NCI-H524 (cell line): ENCODE measurements around the gene ACTN2.

Experiments used
- DNase-seq, 2 experiments: peaks; one replicate each; lab custom pipeline; 2025; lab: John Stamatoyannopoulos, UW

The ACTN2 gene

DNA sequence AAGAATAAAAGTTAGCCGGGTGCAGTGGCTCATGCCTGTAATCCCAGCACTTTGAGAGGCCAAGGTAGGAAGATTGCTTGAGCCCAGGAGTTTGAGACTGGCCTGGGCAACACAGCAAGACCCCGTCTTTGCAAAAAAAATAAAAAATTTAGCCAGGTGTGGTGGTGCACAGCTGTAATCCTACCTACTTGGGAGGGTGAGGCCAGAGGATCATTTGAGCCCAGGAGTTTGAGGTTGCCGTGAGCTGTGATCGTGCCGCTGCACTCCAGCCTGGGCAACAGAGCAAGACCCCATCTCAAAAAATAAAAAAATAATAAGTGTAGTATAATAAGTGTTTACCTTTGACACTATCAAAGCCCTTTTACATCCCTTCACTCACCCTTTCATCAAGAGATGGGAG is 5.0 kb downstream of the ACTN2 start:
- DNase-seq: no peak

DNA sequence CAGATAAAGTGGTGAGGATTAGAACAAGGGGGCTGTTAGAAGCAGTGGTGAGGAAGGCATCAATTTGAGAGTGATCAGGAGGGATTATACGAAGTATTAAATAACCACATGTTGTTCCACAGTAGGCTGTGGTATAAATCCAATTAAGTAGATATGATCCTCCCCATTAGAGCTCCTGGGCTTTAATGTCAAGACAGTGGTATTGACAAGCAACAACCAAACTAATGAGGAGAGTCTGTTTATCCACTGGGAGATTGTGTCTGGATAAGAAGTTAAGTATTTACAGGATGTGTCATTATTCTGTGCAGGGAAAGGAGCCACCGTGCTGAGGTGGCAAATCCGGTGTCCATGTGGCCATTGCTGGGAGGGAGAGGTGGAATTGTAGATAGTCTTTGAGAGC is 5.8 kb downstream of the ACTN2 start:
- DNase-seq: peak; percentile 71 to 86

DNA sequence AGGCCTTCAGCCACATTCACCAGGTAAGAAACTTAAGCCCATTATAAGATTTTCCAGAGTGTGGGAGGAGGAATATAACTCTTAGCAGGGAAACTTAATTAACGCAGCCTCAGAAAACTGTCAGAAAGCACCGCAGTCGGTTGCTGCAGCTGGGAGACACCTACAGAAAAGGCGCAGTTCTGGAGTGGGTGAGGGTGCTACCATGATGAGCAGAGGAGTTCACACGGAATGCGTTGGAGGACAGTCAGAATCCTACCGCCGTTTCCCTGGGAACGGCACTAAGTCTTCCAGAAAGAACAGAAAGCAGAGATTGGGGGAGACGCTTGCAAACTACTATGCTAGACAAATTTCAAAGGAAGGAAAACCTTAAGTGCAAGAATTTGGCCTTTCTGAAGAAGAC is 6.4 kb downstream of the ACTN2 start:
- DNase-seq: no peak

GRCh38 chr1:236699366-236699765 is 13.1 kb downstream of the ACTN2 start:
- DNase-seq: no peak

- DNase-seq: no peak
Measured at GRCh38 chr1:236700903-236701302, 14.6 kb downstream of the ACTN2 start.

DNA sequence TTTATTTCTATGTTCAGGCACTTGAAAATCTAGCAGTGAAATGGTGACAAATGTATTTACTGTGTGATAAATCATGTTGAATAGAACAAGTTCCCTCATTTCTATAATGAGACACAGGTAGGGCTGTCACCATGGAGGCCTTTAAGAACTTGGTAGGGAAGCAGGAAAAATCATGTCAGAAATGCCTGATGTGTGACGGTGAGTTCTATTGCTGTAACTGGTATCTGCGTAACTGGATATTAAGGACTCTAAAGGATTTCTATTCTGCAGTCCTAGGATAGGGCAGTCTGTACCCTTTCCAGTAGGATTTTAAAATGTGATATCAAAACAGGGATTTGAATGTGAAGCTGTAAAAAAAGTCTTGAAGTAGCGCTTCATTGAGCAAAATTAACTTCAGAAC is 15.5 kb downstream of the ACTN2 start:
- no peak for DNase-seq

DNA sequence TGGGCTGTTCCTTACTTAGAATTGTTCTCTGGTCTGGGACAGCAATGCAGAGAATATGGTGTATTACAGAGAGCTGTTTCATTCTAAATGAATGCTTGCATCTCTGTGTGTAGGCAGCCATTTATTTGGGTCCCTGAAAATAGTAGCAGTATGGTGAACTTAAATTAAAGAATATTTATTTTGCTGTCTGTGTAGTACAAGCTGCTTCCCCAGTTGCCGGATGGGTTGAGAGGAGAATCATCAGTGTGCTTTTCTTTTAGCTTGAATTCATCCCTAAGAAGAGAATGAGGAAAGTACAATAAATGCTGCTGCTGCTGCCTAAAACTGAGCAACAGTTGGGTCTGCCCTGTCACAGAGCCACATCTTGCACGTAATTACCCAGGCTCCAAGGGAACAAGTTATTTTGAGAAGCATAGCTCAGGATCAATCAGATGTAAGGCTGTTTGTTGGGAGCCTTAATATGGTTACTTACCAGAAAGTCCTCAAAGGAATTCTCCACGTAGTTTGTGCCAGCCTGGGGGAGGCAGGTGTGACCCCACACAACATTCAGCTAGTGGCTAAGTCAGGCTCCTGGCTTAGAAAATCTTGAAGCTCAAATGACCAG is 16.6 kb downstream of the ACTN2 start:
- DNase-seq: no peak

GRCh38 chr1:236705771-236706170 is 19.5 kb downstream of the ACTN2 start:
- DNase-seq: no peak

- DNase-seq: no peak
Measured at GRCh38 chr1:236706183-236706582, 19.9 kb downstream of the ACTN2 start.

GRCh38 chr1:236710328-236710892 is 24.1 kb downstream of the ACTN2 start:
- no peak for DNase-seq

- peak; percentile 32 to 53 for DNase-seq
Measured at GRCh38 chr1:236716160-236716559, 29.9 kb downstream of the ACTN2 start.

- no peak for DNase-seq
Measured at GRCh38 chr1:236717811-236718210, 31.5 kb downstream of the ACTN2 start.

DNA sequence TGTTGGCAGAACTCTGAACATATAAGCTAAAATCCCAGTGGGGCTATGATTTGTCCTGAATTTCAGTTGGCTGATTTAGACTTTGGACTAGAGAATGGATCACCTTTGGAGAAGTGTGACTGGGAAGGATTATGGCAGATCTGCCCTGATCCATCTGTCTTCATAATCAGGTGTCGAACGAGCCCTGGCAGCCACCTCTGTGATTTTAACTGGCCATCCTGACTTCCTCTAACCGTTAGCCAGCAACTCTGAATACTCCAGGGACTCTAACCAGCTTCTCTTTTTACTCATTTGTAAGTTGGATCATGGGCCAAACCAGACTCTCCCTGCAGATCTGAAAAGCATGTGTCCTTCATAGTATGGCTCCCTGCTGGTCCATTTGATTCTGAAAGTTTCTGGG is 32.0 kb downstream of the ACTN2 start:
- DNase-seq: peak in 1 of 2 experiments; percentile 15

DNA sequence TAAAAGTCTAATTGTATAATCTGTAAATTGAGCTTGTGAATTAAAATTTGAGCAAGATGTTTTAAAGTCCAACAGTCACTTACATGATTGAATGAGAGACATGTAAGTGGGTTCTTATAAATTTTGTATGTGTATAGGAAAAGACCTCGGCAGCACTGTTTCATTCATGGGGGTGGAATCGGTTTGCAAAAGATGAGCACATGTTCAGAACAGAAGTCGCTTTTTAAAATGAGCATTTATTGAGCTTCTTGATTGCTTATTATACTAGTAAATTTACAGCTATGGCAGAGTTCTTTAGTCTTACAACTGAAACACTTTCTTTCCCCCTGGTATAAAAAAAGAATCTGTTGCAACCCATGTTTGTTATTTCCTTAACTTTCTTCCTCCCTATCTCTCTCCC is 33.9 kb downstream of the ACTN2 start:
- DNase-seq: no peak

GRCh38 chr1:236720611-236721010 is 34.3 kb downstream of the ACTN2 start:
- no peak for DNase-seq

DNA sequence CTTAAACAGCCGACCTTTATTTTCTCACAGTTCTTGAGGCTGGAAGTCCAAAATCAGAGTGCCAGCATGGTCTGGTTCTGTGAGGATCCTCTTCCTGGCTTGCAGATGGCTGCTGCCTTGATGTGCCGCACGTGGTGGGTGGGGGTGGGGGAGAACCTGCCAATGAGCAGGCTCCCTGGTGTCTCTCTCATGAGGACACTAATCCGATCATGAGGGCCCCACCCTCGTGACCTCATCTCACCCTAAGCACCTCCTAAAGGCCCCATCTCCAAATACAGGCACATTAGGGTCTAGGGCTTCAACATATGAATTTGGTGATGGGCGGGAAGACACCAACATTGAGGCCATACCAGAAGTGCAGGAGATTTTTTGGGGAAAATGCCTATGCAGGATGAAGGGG is 37.8 kb downstream of the ACTN2 start:
- DNase-seq: no peak

DNA sequence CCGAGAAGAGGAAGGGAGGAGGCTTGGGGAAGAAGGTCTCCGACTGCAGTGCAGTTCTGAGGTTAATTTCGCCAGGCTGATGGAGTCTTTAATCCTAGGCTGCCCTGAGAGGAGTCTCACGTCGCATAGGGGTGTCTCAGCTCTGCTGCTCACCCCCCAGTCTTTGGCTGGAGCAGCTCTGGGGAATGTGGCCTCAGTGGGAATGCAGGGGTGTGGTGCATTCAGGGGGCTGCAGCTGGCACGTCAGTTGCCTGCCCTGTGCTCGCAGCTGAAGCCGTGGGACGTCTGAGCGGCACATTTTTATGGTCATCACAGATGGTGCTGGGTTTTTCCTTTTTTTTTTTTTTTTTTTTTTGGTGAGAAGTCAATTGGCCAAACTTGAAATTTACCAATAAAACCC is 38.2 kb downstream of the ACTN2 start:
- no peak for DNase-seq

DNA sequence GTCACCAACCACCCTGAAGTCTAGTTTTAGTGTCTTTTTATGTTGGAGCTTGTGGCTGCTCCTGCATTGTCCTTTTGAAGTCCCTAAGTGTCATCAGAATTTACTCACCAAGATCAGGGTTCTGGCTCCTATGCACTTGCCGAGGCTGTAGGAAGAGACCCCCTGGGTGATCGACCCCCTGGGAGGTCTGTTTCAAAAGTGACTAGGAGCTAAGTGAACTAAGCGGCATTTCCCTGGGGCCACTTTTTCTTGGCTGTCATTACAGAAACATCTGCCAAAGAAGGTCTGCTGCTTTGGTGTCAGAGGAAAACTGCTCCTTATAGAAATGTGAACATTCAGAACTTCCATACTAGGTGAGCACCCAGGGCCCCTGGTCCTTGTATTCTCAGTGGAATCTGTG is 39.4 kb downstream of the ACTN2 start:
- DNase-seq: no peak

DNA sequence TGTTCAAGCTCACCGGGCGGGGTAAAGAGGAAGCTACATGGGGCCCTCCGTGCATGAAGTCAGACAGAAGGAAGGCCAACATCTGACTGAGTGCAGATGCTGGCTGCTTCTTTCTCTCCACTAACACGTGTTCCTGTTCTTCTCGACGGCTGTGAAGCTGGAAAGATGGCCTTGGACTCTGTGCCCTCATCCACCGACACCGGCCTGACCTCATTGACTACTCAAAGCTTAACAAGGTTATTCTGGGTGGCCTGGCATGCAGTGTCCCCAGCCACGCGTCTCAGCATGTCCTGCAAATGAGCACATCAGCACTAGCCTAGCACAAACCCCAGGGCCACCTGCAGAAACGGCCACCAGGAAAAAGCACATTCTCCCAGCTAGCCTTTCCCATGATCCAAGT is 41.2 kb downstream of the ACTN2 start:
- DNase-seq: no peak

- no peak for DNase-seq
Measured at GRCh38 chr1:236728752-236729151, 42.5 kb downstream of the ACTN2 start.

DNA sequence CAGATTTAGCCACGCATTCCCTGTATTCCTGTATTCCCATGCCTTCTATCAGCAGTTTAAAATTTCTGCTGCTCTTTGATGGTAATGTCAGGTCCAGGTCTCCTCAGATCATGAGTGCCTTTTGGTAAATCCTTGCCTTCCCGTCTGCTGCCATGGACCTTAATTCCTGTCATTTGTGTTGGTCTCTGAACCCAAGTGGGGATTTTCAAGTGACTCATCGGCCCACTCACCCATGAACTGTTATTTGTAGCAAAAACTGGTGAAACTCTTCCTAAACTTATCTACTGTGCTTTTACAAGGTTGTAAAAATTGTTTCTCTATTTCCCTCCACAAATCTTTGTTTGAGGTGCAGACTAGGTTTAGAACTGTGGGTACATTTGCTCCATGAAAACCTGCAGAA is 47.4 kb downstream of the ACTN2 start:
- no peak for DNase-seq

GRCh38 chr1:236734141-236734765 is 48.0 kb downstream of the ACTN2 start:
- DNase-seq: no peak

DNA sequence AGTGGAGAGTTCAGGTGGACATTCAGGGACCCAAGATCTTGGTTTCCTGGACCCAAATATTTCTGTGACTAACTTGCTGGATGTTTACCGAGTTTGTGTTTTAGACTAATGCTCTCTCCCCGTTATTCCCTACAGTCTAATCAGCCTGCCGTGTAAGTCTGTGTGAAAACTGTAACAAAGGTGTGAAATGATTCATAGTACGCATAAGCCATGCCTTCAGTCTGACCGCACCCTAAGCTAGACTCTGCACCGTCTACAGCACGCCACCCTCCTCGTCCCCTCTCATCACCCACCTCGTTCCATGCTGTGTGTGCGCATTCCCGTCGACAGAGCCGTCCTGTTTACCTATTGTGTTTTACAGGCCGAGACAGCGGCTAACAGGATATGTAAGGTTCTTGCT is 50.5 kb downstream of the ACTN2 start:
- no peak for DNase-seq

GRCh38 chr1:236741753-236742152 is 55.5 kb downstream of the ACTN2 start:
- DNase-seq: no peak
